ENCODE data around the gene CCDC134.

CCDC134 gene

DNA sequence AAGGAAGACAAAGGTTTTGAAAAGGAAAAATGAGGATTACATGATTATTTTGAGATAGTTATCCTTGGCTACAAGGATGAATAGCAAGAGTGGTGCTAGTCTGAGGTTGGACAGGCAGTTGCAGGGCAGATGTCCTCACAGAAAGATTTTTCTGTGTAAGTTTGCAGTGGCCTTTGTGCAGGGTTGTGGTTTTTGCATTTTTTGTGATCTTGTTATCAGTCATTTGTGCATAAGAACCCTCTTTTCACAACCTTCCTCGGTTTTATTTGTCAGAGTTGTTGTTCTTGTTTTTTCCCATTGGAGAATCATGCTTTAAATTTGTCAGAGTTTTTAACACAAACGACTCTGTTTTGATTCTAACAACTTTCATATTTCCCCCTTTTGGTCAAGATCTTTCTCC lies 1.4 kb downstream of the CCDC134 start:
- Mint-ChIP-seq H3K27ac (peak overlapping the region; percentile 33), H3K36me3 (peaks cover 18% of the 10 kb centered on the region), H3K9me3 (no peaks in the 10 kb centered on the region), H3K27me3 (no peaks in the 10 kb centered on the region), H3K4me3 (peak overlapping the region; percentile 86), H3K4me1 (peaks cover 50% of the 10 kb centered on the region)
- no peak for DNase-seq
- CTCF ChIA-PET: interaction anchor here (1.5 to 5.7 kb wide), 3 partner anchors 56 to 139 kb away, joined by 4 to 31 read pairs (median 7); partner anchors contain the start of gene MEI1

DNA sequence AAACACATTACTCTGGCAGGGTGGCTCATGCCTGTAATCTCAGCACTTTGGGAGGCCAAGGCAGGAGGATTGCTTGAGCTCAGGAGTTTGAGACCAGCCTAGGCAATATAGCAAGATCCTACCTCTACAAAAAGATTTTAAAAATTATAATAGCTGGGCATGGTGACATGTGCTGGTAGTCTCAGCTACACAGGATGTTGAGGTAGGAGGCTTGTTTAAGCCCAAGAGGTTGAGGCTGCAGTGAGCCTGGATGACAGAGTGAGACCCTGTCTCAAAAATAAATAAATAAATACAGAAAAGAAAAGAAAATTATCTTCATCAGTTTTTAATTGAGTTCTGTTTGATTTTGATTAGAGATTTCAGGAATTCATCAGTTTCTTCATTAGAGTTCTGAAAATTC lies 5.2 kb downstream of the CCDC134 start:
- Mint-ChIP-seq H3K36me3 (peaks cover 32% of the 10 kb centered on the region), H3K4me3 (no peak overlapping the region), H3K27ac (no peak overlapping the region), H3K9me3 (no peaks in the 10 kb centered on the region), H3K4me1 (peaks cover 38% of the 10 kb centered on the region), H3K27me3 (no peaks in the 10 kb centered on the region)
- no peak for DNase-seq
- CTCF ChIA-PET: interaction anchor here (1.2 to 1.4 kb wide), 2 partner anchors 51 to 59 kb away, joined by 3 to 5 read pairs; no protein-coding TSS in a partner anchor

DNA sequence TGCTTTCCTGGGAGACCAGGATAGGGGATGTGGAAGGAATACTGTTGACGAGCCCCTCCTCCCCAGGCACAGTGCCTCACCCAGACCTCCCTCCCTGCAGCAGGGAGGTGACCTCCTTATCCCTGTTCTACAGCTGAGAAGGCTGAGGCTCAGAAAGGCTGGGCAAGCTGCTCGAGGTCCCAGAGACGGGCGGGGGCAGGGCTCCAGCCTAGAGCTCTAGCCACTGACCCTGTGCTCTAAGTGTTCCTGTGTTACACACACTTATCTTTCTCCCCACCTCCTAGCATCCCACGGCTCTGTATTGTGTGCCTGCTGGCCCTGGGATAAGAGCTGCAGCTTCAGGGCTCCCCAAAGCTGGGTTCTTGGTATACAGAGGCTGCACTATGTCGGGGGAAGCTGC lies 7.9 kb downstream of the CCDC134 start:
- H3K27ac Mint-ChIP-seq: no peak overlapping the region
- no peaks in the 10 kb centered on the region for H3K27me3 Mint-ChIP-seq
- no peak for DNase-seq
- CTCF ChIA-PET: interaction anchor here (0.8 kb wide), 1 partner anchor 111 kb away, joined by 5 read pairs; no protein-coding TSS in a partner anchor
- peaks cover 23% of the 10 kb centered on the region for H3K36me3 Mint-ChIP-seq
- peaks cover 19% of the 10 kb centered on the region for H3K4me1 Mint-ChIP-seq
- no peaks in the 10 kb centered on the region for H3K9me3 Mint-ChIP-seq
- no peak overlapping the region for H3K4me3 Mint-ChIP-seq

DNA sequence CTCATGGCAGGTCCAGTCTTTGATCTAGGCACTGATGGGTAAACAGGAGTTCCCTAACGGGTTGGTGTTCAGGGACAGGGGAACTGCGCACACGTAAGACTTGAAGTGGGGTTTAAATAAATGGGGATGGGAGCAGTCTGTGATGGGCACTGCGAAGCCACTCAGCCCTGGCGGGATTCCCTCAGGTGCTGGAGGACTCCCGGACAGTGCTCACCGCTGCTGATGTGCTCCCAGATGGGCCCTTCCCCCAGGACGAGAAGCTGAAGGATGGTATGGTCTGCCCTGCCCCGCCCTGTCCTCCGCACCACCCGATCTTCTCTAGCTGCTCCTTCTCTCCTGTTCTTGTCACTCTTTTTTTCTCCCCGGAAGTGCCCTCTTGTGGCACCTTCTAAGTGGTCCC lies 9.5 kb downstream of the CCDC134 start:
- H3K4me1 Mint-ChIP-seq: peaks cover 5% of the 10 kb centered on the region
- H3K36me3 Mint-ChIP-seq: peaks cover 23% of the 10 kb centered on the region
- CTCF ChIA-PET: no interaction called here
- no peak for DNase-seq
- no peak overlapping the region for H3K4me3 Mint-ChIP-seq
- peak overlapping the region; percentile 21 for H3K27ac Mint-ChIP-seq
- no peaks in the 10 kb centered on the region for H3K27me3 Mint-ChIP-seq
- no peaks in the 10 kb centered on the region for H3K9me3 Mint-ChIP-seq

DNA sequence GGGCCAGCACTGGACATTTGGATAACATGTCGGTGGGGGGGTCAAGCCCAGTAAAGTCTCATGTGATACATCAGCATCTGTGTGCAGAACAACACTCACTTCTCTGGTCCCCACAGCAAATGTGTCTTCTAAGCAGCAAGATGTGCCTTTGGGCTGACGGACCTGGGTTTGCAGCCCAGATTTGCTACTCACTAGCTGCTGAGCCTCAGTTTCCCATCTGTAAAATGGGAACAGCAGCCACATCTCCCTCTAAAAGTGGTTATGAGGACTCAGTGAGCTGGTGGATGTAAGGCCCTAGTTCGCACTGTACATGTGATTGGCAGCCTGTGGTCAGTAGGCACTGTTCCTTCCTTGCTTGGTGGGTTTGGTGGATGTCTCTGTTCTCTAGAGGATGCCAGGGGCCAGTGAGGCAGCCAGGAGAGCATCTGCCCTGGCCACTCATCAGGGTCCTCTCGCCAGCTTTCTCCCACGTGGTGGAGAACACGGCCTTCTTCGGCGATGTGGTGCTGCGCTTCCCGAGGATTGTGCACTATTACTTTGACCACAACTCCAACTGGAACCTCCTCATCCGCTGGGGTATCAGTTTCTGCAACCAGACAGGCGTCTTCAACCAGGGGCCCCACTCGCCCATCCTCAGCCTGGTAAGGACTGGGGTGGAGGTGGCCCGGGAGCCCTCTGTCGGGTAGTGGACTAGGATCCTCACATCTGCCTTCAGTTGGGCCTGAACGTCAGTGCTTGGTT lies 12.5 kb downstream of the CCDC134 start:
- CTCF ChIA-PET: interaction anchor here (0.7 to 0.9 kb wide), 2 partner anchors 10 to 43 kb away, joined by 3 read pairs; no protein-coding TSS in a partner anchor
- no peaks in the 10 kb centered on the region for H3K9me3 Mint-ChIP-seq
- no peak overlapping the region for H3K4me3 Mint-ChIP-seq
- H3K27ac Mint-ChIP-seq: no peak overlapping the region
- H3K36me3 Mint-ChIP-seq: peaks cover 29% of the 10 kb centered on the region
- no peaks in the 10 kb centered on the region for H3K4me1 Mint-ChIP-seq
- H3K27me3 Mint-ChIP-seq: no peaks in the 10 kb centered on the region
- no peak for DNase-seq

DNA sequence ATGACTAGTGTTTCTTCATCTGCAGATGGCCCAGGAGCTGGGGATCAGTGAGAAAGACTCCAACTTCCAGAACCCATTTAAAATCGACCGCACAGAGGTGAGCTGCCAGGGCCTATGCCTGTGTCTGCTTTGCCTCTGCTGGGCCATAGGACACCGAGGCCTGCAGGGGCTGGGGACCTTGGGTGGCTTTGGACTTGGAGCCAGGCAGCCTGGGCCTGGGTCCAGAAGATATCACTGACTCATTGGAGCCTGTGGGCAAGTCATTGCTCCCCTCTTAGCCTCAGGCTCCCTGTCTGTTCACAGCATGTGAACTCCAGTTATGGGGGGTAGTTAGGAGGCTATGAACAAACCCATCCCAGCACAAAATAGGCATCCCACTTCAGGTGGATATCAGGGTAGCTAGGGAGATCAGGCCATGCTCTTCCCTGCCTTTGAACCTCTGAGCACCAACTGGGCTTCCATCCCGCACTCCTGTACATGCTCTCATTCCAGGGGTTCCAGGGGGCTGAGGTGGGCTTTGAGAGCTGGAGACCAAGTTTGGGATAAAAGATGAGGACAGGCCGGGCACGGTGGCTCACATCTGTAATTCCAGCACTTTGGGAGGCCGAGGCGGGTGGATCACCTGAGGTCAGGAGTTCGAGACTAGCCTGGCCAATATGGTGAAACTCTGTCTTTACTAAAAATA lies 13.4 kb downstream of the CCDC134 start:
- peaks cover 23% of the 10 kb centered on the region for H3K36me3 Mint-ChIP-seq
- no peaks in the 10 kb centered on the region for H3K4me1 Mint-ChIP-seq
- CTCF ChIA-PET: interaction anchor here (0.7 kb wide), 1 partner anchor 66 kb away, joined by 3 read pairs; no protein-coding TSS in a partner anchor
- no peaks in the 10 kb centered on the region for H3K27me3 Mint-ChIP-seq
- no peaks in the 10 kb centered on the region for H3K9me3 Mint-ChIP-seq
- no peak overlapping the region for H3K4me3 Mint-ChIP-seq
- no peak overlapping the region for H3K27ac Mint-ChIP-seq
- no peak for DNase-seq

DNA sequence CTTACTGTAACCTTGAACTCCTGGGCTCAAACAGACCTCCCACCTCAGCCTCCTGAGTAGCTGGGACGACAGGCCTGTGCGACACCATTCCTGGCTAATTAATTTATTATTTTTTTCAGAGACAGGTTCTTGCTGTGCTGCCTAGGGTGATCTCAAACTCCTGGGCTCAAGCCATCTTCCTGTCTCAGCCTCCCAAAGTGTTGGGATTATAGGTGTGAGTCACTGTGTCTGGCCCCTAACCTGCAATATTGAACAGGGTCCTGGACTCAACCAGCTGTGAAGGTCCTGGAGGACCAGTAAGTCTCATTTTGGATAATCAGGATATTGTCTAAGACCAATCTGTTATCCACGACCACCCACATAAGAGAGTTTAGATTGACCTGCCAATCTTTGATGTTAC lies 15.2 kb downstream of the CCDC134 start:
- Mint-ChIP-seq H3K4me1 (no peaks in the 10 kb centered on the region), H3K4me3 (no peak overlapping the region), H3K36me3 (peaks cover 19% of the 10 kb centered on the region), H3K9me3 (no peaks in the 10 kb centered on the region), H3K27ac (no peak overlapping the region), H3K27me3 (no peaks in the 10 kb centered on the region)
- CTCF ChIA-PET: interaction anchor here (1.2 kb wide), 1 partner anchor 119 kb away, joined by 4 read pairs; no protein-coding TSS in a partner anchor
- DNase-seq: no peak

DNA sequence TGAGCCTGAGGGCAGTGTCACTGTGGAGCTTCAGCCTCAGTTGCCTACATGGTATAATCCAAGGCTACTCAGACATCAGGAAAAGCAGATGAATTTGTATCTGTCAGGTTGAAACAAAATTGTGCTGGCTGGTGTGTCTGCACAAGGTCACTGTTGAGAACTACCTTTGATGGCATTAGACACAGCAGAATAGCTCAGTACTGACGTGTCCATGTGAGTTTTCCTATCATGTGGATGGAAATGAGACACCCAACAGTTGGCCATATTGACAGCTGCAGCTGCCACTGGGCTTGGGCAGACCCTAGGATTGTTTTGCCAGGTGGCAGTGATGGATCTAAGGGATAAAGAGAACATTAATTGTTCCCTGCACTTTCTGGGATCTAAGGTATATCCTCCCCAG lies 15.8 kb downstream of the CCDC134 start:
- CTCF ChIA-PET: interaction anchor here (1.2 kb wide), 1 partner anchor 119 kb away, joined by 4 read pairs; no protein-coding TSS in a partner anchor
- no peaks in the 10 kb centered on the region for H3K9me3 Mint-ChIP-seq
- no peaks in the 10 kb centered on the region for H3K4me1 Mint-ChIP-seq
- H3K36me3 Mint-ChIP-seq: peaks cover 21% of the 10 kb centered on the region
- no peaks in the 10 kb centered on the region for H3K27me3 Mint-ChIP-seq
- no peak overlapping the region for H3K27ac Mint-ChIP-seq
- H3K4me3 Mint-ChIP-seq: no peak overlapping the region
- no peak for DNase-seq

DNA sequence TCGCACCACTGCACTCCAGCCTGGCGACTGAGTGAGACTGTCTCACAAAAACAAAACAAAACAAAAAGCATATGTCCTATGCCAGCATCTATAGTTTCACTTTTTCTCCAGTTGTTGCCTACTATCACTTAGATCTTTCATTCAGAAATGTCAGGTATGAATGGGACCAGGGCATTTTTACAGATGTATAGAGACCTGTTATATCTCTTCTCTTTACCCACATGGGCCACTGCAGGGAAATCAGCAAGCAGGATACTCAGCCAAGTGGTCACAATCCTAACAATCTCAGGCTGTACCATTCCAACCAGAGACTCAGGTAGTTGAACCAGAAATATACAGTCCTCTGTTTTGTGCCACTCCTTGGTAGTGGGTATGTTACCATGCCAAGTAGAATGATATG lies 16.4 kb downstream of the CCDC134 start:
- Mint-ChIP-seq H3K4me1 (no peaks in the 10 kb centered on the region), H3K27ac (no peak overlapping the region), H3K36me3 (peaks cover 21% of the 10 kb centered on the region), H3K27me3 (no peaks in the 10 kb centered on the region), H3K4me3 (no peak overlapping the region), H3K9me3 (no peaks in the 10 kb centered on the region)
- DNase-seq: no peak
- CTCF ChIA-PET: interaction anchor here (1.2 kb wide), 1 partner anchor 120 kb away, joined by 4 read pairs; no protein-coding TSS in a partner anchor

DNA sequence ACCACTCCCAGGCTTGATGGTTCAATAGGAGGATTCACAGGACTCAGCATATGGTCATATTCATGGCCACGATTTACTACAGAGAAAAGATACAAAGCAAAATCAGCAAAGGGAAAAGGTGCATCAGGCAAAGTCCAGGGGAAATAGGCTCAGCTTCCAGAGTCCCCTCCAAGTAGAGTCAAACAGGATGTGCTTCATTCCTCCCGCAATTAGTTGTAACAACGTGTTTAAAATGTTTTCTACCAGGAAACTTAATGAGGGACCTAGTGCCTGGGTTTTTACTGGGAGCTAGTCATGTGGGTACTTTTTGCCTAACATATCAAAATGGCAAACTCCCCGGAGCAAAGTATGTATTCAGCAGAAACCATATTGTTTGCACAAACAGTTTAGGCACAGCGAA lies 17.5 kb downstream of the CCDC134 start:
- Mint-ChIP-seq H3K9me3 (no peaks in the 10 kb centered on the region), H3K4me3 (no peak overlapping the region), H3K4me1 (peaks cover 6% of the 10 kb centered on the region), H3K36me3 (peaks cover 21% of the 10 kb centered on the region), H3K27me3 (no peaks in the 10 kb centered on the region), H3K27ac (no peak overlapping the region)
- DNase-seq: no peak
- CTCF ChIA-PET: interaction anchor here (1.5 kb wide), 1 partner anchor 121 kb away, joined by 4 read pairs; no protein-coding TSS in a partner anchor

DNA sequence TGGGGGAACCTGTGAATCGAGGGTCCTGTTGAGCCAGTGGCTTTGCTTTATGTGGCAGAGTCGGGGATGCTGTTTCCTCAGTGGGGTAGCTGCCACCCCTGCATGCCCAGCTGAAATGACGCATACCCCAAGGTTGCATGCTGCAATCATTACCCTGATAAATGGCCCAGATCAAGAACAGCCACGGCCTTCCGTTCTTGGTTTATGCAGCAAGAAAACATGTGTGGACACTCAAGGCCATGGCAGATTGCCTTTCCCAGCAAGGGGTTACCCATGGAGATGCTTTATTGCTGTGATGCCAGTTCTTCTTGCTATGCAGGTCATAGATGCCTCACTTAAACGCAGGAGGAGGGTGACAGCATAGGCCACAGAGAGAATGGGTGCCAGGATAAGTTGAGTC lies 18.1 kb downstream of the CCDC134 start:
- H3K4me3 Mint-ChIP-seq: no peak overlapping the region
- no peak for DNase-seq
- no peaks in the 10 kb centered on the region for H3K27me3 Mint-ChIP-seq
- H3K9me3 Mint-ChIP-seq: no peaks in the 10 kb centered on the region
- no peak overlapping the region for H3K27ac Mint-ChIP-seq
- H3K4me1 Mint-ChIP-seq: peaks cover 6% of the 10 kb centered on the region
- peaks cover 21% of the 10 kb centered on the region for H3K36me3 Mint-ChIP-seq
- CTCF ChIA-PET: interaction anchor here (1.5 kb wide), 1 partner anchor 122 kb away, joined by 4 read pairs; no protein-coding TSS in a partner anchor

DNA sequence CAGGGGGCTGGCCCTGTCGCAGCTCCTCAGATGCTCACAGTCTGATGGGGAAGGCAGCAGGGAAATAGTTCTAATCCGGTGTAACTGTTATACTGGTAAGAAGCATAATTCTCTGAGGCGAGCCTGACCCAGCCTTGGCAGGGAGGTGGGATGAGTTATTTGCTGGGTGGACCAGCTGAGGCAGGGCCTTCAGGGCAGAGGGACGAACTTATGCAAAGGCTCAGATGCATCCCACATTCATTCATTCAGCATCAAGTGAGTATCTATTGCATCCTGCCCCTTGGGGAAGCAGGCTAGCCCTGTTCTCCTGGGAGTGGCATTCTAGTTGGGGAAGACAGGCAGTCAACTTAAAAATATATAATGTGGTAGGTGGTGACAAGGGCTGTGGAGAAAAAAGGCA lies 18.8 kb downstream of the CCDC134 start:
- no peak overlapping the region for H3K4me3 Mint-ChIP-seq
- H3K4me1 Mint-ChIP-seq: peaks cover 6% of the 10 kb centered on the region
- DNase-seq: no peak
- H3K27ac Mint-ChIP-seq: no peak overlapping the region
- no peaks in the 10 kb centered on the region for H3K27me3 Mint-ChIP-seq
- H3K9me3 Mint-ChIP-seq: no peaks in the 10 kb centered on the region
- CTCF ChIA-PET: no interaction called here
- peaks cover 22% of the 10 kb centered on the region for H3K36me3 Mint-ChIP-seq

DNA sequence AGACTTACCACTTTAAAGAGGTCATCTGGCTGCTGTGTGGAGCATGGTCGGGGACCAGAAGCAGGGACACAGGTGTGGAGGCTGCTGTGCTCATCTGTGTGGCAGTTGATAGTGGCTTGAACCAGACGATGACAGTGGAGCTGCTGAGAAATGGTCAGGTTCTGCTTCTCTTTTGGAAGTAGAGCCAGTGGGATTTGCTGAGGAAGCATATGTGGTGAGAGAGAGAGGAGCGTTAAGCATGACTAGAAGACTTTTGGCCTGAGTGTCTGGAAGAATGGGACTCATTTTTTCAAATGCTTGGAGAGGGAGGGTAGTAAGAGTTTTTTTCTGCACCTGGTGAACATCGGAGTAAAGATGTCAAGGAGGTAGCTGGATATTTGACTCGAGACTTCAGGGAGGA lies 20.0 kb downstream of the CCDC134 start:
- H3K4me1 Mint-ChIP-seq: peaks cover 6% of the 10 kb centered on the region
- H3K27me3 Mint-ChIP-seq: no peaks in the 10 kb centered on the region
- CTCF ChIA-PET: interaction anchor here (0.9 kb wide), 1 partner anchor 121 kb away, joined by 3 read pairs; no protein-coding TSS in a partner anchor
- H3K9me3 Mint-ChIP-seq: no peaks in the 10 kb centered on the region
- DNase-seq: no peak
- H3K27ac Mint-ChIP-seq: no peak overlapping the region
- no peak overlapping the region for H3K4me3 Mint-ChIP-seq
- H3K36me3 Mint-ChIP-seq: peaks cover 27% of the 10 kb centered on the region

DNA sequence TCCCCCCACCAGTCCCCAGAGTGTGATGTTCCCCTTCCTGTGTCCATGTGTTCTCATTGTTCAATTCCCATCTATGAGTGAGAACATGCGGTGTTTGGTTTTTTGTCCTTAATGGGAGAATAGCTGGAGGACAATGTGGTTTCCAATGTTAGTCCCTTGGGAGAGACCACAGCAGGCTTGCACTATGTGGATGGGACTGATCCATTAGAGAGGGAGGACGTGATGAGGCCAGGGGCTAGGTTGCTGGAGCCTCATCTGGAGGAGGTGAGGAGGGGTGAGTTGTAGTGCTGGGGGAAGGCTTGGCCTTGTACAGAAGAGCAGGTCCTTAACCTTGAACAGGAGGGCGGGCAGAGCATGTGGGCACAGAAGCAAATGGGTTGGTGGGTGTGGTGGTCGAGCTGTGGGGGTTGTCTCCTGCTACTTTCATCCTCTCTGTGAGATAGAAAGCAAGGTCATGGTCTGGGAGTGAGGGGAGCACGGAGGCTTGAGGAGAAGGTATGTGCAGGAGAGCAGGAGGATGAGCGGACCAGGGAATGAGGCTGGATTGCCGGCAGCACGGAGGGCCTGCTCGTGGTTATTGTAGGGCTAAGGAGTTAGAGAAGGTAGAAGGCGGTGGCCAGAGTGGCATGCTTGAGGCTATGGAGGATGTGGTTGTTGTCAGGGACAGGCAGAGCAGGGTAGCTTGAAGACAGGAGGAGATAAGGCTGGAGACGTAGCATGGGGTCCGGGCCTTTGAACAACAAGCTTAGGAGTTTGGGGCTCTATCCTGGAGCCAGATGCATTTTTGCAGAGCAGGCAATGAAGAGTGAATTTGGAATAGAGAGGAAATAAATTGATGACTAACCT lies 21.2 kb downstream of the CCDC134 start:
- Mint-ChIP-seq H3K4me3 (no peak overlapping the region), H3K36me3 (peaks cover 23% of the 10 kb centered on the region), H3K9me3 (no peaks in the 10 kb centered on the region), H3K27ac (no peak overlapping the region), H3K4me1 (peaks cover 6% of the 10 kb centered on the region), H3K27me3 (no peaks in the 10 kb centered on the region)
- no peak for DNase-seq
- CTCF ChIA-PET: interaction anchor here (0.5 to 2.4 kb wide), 7 partner anchors 20 to 135 kb away, joined by 3 to 12 read pairs (median 4); no protein-coding TSS in a partner anchor
